Measurements from ENCODE around the gene TTC9B.

TTC9B gene

DNA sequence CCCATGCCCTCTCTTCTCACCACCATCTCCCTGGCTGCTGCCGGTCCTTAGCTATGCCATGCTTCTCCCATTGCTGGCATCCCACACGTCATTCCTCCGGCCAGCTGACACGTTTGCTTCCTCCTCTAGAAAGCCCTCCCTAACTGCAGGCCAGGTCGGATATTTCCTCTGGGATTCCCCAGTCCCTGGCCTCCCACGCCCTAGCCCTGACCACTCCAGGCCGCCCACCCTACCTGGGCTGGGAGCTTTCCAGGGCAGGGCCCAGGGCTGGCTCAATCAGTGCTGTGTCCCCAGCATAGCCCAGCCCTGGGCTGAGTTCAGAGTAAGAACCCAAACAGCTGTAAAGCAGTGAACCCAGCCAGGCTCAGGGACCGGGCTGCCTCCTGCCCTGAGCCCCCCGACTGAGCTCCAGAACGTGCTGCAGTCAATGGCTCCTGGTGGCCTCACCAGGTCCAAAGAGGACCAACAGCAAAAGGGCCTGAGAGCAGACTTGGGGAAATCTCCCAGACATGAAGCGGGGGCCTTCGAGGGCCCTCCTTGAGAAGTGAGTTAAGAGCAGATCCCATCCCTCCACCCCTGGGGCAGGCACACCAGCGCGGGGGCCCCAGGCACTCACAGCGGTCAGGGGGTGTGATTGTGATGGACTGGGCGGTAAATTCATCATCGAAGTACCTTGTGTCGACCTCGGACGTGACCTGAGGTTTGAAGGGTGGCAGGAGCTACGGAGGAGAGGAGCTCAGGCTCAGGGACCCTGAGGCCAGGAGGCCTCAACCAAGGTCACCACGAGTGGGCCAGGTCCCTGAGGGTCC, 16.4 kb upstream of the TTC9B start:
- DNase-seq (ENCODE audit: low read depth): no peak
- no peak overlapping the region for H3K4me3 ChIP-seq (ENCODE audit: control insufficient read depth, low read depth, low read length)
- TF ChIP-seq, protein P1, sequence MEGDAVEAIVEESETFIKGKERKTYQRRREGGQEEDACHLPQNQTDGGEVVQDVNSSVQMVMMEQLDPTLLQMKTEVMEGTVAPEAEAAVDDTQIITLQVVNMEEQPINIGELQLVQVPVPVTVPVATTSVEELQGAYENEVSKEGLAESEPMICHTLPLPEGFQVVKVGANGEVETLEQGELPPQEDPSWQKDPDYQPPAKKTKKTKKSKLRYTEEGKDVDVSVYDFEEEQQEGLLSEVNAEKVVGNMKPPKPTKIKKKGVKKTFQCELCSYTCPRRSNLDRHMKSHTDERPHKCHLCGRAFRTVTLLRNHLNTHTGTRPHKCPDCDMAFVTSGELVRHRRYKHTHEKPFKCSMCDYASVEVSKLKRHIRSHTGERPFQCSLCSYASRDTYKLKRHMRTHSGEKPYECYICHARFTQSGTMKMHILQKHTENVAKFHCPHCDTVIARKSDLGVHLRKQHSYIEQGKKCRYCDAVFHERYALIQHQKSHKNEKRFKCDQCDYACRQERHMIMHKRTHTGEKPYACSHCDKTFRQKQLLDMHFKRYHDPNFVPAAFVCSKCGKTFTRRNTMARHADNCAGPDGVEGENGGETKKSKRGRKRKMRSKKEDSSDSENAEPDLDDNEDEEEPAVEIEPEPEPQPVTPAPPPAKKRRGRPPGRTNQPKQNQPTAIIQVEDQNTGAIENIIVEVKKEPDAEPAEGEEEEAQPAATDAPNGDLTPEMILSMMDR (conservative IDR thresholded peaks at IDR 0.05; ENCODE audit: control insufficient read depth, insufficient read depth, low read depth, low read length): no peak

DNA sequence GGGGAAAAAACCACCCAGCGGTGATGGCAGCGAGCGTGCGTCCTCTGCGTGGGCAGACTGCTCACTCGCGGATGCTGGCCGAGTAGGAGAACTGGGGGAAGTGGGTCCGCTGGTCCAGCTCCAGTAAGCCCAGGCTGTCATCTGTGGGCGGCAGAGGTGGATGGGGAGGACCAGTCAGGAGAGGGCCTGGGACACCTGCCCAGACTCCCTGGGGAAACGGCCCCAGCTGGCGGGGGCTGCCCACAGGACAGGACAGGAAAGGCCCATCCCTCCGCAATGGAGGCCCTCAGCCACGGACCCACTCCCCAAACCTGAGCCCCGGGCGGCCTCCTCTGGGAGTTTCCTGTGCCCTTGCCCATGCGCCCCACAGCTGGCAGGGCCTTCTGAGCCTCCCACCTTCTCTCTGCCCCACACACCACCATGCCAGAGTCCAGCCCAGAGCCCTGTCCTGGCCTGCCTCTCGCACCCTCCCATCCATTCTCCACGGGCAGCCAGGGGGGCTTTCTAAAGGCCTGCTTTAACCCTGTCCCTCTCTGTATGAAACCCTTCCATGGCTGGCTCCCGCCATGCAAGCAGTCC, 15.7 kb upstream of the TTC9B start:
- H3K4me3 ChIP-seq (ENCODE audit: control insufficient read depth, low read depth, low read length): no peak overlapping the region
- DNase-seq (ENCODE audit: low read depth): no peak

DNA sequence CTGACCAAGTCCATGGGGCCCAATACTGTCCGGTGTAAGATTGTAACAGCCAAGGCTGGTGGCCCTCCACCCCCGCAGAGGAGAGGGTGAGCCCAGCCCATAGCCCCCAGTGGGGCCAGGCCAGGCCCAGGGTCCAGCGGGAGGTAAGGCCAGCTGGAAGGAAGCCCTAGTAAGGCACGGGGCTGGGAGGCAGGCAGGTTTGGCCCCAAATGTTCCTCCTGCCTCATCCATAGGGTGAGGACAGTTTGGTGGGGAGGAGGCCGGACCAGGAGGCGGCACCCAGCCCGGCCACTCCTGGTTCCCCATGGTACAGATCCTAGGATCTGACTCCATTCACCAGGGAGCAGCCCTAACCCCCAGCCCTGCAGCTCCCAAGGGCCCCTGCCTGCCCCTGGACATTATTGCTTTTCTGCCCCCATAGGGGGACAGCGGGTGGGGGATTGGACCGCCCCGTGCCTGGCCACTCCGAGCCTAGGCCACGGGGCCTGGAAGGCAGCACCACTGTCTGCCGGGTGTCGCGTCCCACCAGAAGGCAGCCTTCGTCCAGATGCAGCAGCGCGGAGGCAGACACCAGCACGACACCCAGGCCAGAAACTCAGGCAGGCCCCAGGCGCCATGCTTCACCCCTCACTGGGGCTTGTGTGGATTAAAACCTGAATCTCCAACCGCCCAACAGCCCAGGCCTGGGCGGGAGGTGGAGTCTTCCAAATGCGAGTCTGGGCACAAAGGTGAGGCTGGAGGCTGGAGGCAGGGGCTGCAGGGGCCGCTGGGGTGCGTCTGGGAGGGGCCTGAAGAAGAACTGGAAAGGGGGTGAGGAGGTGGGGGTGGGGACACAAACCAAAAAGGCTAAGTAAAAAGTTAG, 15.0 kb upstream of the TTC9B start:
- DNase-seq (ENCODE audit: low read depth): no peak
- TF ChIP-seq, protein P1 (conservative IDR thresholded peaks at IDR 0.05; ENCODE audit: control insufficient read depth, insufficient read depth, low read depth, low read length): no peak
- no peak overlapping the region for H3K4me3 ChIP-seq (ENCODE audit: control insufficient read depth, low read depth, low read length)

More for the DNA sequence above, 15.7 kb upstream of the TTC9B start:
- TF ChIP-seq, protein P1 (conservative IDR thresholded peaks at IDR 0.05; ENCODE audit: control insufficient read depth, insufficient read depth, low read depth, low read length): no peak

DNA sequence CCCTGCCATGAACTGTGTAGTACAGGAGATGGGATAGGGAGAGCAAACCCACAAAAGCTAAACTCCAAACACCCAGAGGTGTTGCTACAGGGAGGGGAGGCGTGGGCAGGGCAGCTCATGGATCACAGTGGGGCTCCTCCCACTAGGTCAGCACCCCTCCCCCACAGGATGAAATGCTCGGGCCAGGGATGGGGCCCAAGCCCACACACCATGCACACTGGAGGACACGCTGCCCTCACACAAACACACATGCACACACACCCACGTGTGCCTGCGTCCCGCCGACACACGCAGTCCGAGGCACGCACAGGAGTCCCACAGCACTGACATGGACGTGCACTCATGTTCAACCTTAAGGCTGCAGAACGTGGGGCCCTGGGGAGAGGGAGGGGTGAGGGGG, 14.3 kb upstream of the TTC9B start:
- no peak overlapping the region for H3K4me3 ChIP-seq (ENCODE audit: control insufficient read depth, low read depth, low read length)
- TF ChIP-seq, protein P1 (conservative IDR thresholded peaks at IDR 0.05; ENCODE audit: control insufficient read depth, insufficient read depth, low read depth, low read length): no peak
- DNase-seq (ENCODE audit: low read depth): no peak

DNA sequence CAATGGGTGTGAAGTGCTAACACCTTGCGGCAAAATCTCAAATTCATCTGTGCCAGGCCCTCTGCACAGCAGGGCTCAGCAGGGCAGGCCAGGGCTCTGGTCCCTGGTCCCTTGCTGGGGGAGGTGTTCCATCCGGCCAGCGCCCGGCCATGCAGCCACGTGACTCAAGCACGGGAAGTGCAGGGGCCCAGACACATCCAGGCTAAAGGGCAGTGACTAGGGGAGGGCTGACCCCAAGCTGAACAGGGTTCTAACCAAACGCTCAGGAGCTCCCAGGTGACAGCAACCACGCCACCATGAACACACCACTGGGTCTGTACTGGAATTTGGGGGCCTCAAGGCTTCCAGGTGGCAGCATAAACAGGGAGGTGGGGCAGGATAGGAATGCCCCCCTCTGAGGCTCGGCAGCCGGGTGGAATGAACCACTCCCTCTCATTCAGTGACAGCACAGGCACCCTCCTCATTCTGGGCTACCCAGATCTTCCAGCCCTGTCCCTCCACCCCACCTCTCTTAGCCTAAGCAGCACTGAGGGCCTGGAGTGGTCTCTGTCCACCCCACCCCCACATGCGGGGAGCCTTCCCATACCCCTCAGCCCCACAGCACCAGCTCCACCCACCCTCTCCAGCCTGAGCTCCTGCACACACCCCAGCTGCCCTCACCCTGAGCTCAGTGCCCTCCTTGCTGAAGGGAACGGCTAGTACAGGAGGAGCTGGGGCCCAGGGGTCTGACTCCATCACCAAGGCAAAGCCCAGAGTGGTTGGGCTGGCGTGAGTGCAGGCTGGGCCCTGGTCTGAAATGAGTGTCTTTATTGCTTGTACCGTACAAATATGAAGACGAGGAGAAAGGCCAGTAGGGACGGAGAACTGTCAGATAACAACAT, 13.6 kb upstream of the TTC9B start:
- TF ChIP-seq, protein P1 (conservative IDR thresholded peaks at IDR 0.05; ENCODE audit: control insufficient read depth, insufficient read depth, low read depth, low read length): no peak
- no peak overlapping the region for H3K4me3 ChIP-seq (ENCODE audit: control insufficient read depth, low read depth, low read length)
- DNase-seq (ENCODE audit: low read depth): no peak

DNA sequence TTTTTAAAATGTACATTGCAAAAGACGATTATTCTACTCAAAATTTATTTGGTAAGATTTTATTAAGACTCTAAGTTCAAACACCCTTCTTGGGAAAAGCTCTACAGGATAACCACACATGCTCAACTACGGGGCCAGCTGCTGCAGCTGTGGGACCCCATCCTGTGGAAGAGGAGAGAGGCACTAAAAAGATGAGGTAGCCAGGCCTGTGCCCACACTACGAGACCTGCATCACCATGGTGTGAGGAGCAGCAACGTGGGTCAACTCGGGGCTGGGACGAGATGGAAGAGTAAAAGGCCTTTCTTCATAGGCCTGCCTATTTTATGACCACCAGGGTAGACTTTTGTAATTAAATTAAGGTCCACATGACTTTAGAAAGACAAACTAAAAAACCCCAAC, 12.9 kb upstream of the TTC9B start:
- TF ChIP-seq, protein P1 (conservative IDR thresholded peaks at IDR 0.05; ENCODE audit: control insufficient read depth, insufficient read depth, low read depth, low read length): no peak
- no peak for DNase-seq (ENCODE audit: low read depth)
- no peak overlapping the region for H3K4me3 ChIP-seq (ENCODE audit: control insufficient read depth, low read depth, low read length)

All from fibroblast of mammary gland (primary cell).